GM19397 (cell line): ENCODE results near the gene CAPNS2.
"Not testable (repeated sequence)": the region's sequence is repeated elsewhere in the genome, so short reads cannot be mapped to it uniquely, and the experiment has no call there.

ENCODE experiments used
- ATAC-seq: cut with Tn5 transposase; IDR thresholded peaks from one replicate; pipeline ENCODE4 v1.9.1; 2021; ENCODE audit warnings: mild to moderate bottlenecking, moderate library complexity; ENCODE audit not compliant: unreplicated experiment

Gene CAPNS2

GRCh38 chr16:55567382-55567781, 898 bp downstream of the CAPNS2 start:
- ATAC-seq, result no peak

- no peak for ATAC-seq
Measured at GRCh38 chr16:55568207-55568606, 1.7 kb downstream of the CAPNS2 start.

- ATAC-seq, result no peak
Measured at GRCh38 chr16:55569025-55569424, 2.5 kb downstream of the CAPNS2 start.

- no peak for ATAC-seq
Measured at GRCh38 chr16:55570159-55570558, 3.7 kb downstream of the CAPNS2 start.

- no peak for ATAC-seq
Measured at GRCh38 chr16:55571191-55571897, 4.9 kb downstream of the CAPNS2 start.

- no peak for ATAC-seq
Measured at GRCh38 chr16:55572439-55572838, 6.0 kb downstream of the CAPNS2 start.

GRCh38 chr16:55574811-55575210, 8.3 kb downstream of the CAPNS2 start:
- no peak for ATAC-seq

GRCh38 chr16:55575496-55575895, 9.0 kb downstream of the CAPNS2 start:
- no peak for ATAC-seq

- no peak for ATAC-seq
Measured at GRCh38 chr16:55576384-55576783, 9.9 kb downstream of the CAPNS2 start.

- ATAC-seq, result no peak
Measured at GRCh38 chr16:55577887-55578286, 11.4 kb downstream of the CAPNS2 start.

- no peak for ATAC-seq
Measured at GRCh38 chr16:55585631-55586030, 19.1 kb downstream of the CAPNS2 start.

GRCh38 chr16:55588799-55589198, 22.3 kb downstream of the CAPNS2 start:
- no peak for ATAC-seq

- ATAC-seq, result no peak
Measured at GRCh38 chr16:55592306-55592705, 25.8 kb downstream of the CAPNS2 start.

GRCh38 chr16:55597928-55598327, 31.4 kb downstream of the CAPNS2 start:
- no peak for ATAC-seq

GRCh38 chr16:55605754-55606336, 39.4 kb downstream of the CAPNS2 start:
- no peak for ATAC-seq

- ATAC-seq, result no peak
Measured at GRCh38 chr16:55613613-55614335, 47.3 kb downstream of the CAPNS2 start.

GRCh38 chr16:55615071-55615470, 48.6 kb downstream of the CAPNS2 start:
- ATAC-seq, result no peak

- not testable (repeated sequence) for ATAC-seq
Measured at GRCh38 chr16:55615670-55616069, 49.2 kb downstream of the CAPNS2 start.
